ENCODE measurements around the gene G3BP2.
A peak's percentile ranks its signal among the peaks of the same experiment; 100 is the strongest.

G3BP2 gene

DNA sequence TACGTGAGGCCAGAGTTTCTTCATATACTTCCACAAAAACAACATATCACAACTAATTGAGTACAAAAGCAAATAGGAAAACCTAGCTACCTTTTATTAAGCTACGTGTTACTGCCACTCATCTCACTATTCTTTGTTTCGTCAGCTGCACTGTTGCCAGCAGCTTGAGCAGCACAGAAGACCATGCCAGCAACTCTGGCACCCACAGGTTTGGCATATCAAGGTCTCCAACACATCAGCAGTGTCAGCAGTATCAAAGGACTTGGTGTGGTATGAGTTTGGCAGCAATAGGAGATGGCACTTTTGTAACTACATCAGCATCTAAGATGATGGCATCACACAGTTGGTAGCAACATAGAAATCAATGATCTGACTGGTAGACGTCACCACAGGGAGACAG lies 73.6 kb downstream of the G3BP2 start:
- no peak for ATAC-seq (ENCODE audit: low read depth)
- Histone ChIP-seq H3K27me3 (ENCODE audit: insufficient read depth, poor library complexity, severe bottlenecking) (no peaks in the 10 kb centered on the region), H3K9me3 (ENCODE audit: severe bottlenecking) (no peaks in the 10 kb centered on the region), H3K4me1 (ENCODE audit: insufficient read depth, poor library complexity, severe bottlenecking) (no peaks in the 10 kb centered on the region), H3K27ac (ENCODE audit: poor library complexity, severe bottlenecking) (no peak overlapping the region), H3K36me3 (ENCODE audit: low read depth) (no peaks in the 10 kb centered on the region), H3K4me3 (ENCODE audit: severe bottlenecking) (no peak overlapping the region)
- TF ChIP-seq, protein P1, sequence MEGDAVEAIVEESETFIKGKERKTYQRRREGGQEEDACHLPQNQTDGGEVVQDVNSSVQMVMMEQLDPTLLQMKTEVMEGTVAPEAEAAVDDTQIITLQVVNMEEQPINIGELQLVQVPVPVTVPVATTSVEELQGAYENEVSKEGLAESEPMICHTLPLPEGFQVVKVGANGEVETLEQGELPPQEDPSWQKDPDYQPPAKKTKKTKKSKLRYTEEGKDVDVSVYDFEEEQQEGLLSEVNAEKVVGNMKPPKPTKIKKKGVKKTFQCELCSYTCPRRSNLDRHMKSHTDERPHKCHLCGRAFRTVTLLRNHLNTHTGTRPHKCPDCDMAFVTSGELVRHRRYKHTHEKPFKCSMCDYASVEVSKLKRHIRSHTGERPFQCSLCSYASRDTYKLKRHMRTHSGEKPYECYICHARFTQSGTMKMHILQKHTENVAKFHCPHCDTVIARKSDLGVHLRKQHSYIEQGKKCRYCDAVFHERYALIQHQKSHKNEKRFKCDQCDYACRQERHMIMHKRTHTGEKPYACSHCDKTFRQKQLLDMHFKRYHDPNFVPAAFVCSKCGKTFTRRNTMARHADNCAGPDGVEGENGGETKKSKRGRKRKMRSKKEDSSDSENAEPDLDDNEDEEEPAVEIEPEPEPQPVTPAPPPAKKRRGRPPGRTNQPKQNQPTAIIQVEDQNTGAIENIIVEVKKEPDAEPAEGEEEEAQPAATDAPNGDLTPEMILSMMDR (IDR thresholded peaks at IDR 0.05; ENCODE audit: poor library complexity, severe bottlenecking), result no peak
- no peak for DNase-seq (ENCODE audit: low spot score)

DNA sequence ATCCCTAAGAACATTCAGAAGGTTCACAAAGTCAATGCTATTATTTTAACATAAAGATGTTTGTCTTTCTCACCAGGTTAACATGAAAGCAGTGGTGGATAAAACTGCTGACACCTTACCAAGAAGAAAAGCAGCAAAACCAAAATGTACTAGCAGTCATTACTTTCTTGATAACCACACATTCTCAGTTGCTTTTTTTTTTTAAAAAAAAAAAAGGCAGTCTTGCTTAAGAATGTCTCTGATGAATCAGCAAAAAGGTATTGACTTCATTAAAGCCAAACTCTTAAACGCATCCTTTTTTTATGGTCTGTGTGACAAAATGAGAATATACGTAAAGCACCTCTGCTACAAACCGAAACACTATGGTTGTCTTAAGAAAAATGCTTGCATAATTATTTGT lies 74.8 kb downstream of the G3BP2 start:
- Histone ChIP-seq H3K27ac (ENCODE audit: poor library complexity, severe bottlenecking) (no peak overlapping the region), H3K4me3 (ENCODE audit: severe bottlenecking) (no peak overlapping the region), H3K36me3 (ENCODE audit: low read depth) (no peaks in the 10 kb centered on the region), H3K4me1 (ENCODE audit: insufficient read depth, poor library complexity, severe bottlenecking) (no peaks in the 10 kb centered on the region), H3K27me3 (ENCODE audit: insufficient read depth, poor library complexity, severe bottlenecking) (no peaks in the 10 kb centered on the region), H3K9me3 (ENCODE audit: severe bottlenecking) (no peaks in the 10 kb centered on the region)
- TF ChIP-seq, protein P1 (IDR thresholded peaks at IDR 0.05; ENCODE audit: poor library complexity, severe bottlenecking), result no peak
- DNase-seq (ENCODE audit: low spot score) (no peak), ATAC-seq (ENCODE audit: low read depth) (peak; percentile 17; the same call in 1 of the 3 replicates)

DNA sequence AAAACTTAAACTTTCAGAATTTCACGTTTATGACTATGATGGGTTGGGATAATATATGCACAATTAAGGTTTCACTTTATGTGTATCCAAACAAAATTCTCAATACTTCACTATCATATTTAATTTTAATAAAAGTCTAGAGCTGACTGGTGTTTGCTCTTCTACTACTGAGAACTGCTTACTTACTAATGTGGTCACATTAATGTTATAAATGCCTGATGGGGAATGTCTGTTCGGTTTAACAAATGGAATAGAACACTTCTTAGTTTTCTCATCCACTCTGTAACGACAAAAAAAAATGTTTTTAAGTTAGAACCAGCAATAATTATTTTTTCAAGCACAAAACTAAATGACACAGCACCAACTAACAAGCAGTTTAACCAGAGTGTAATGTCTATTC lies 77.2 kb downstream of the G3BP2 start:
- H3K4me3 ChIP-seq (ENCODE audit: severe bottlenecking), result no peak overlapping the region
- no peak overlapping the region for H3K27ac ChIP-seq (ENCODE audit: poor library complexity, severe bottlenecking)
- H3K9me3 ChIP-seq (ENCODE audit: severe bottlenecking), result no peaks in the 10 kb centered on the region
- ATAC-seq (ENCODE audit: low read depth) (no peak), DNase-seq (ENCODE audit: low spot score) (no peak)
- TF ChIP-seq, protein P1 (IDR thresholded peaks at IDR 0.05; ENCODE audit: poor library complexity, severe bottlenecking), result no peak
- H3K4me1 ChIP-seq (ENCODE audit: insufficient read depth, poor library complexity, severe bottlenecking), result no peaks in the 10 kb centered on the region
- no peaks in the 10 kb centered on the region for H3K27me3 ChIP-seq (ENCODE audit: insufficient read depth, poor library complexity, severe bottlenecking)
- no peaks in the 10 kb centered on the region for H3K36me3 ChIP-seq (ENCODE audit: low read depth)

DNA sequence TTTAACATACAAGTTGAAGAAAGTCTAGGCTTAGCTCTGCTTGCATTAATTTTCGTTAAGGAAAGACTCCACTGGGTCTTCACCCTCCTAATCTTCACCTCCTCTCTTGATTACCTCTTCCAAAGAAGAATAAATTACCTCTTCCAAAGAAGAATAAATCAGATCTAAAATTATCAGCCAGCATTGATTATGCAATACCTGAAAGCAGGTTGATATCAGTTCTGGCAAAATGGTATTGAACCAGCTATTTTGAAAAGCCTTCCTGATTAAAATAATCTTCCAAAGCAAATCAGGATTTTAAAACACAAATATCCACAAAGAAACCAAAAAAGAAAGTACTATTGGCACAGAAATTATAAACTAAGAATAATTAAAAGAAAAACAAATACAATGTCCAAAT lies 79.8 kb downstream of the G3BP2 start:
- Histone ChIP-seq H3K4me1 (ENCODE audit: insufficient read depth, poor library complexity, severe bottlenecking) (no peaks in the 10 kb centered on the region), H3K9me3 (ENCODE audit: severe bottlenecking) (no peaks in the 10 kb centered on the region), H3K4me3 (ENCODE audit: severe bottlenecking) (no peak overlapping the region), H3K27ac (ENCODE audit: poor library complexity, severe bottlenecking) (no peak overlapping the region), H3K27me3 (ENCODE audit: insufficient read depth, poor library complexity, severe bottlenecking) (no peaks in the 10 kb centered on the region), H3K36me3 (ENCODE audit: low read depth) (no peaks in the 10 kb centered on the region)
- DNase-seq (ENCODE audit: low spot score) (no peak), ATAC-seq (ENCODE audit: low read depth) (no peak)
- TF ChIP-seq, protein P1 (IDR thresholded peaks at IDR 0.05; ENCODE audit: poor library complexity, severe bottlenecking), result no peak

Data from RWPE2 (cell line).